Left renal pelvis (tissue), 4 donors: Measurements from ENCODE around the gene RHEB. TPM values are rescaled to one million over a fixed set of nuclear protein-coding genes. Genes with fewer than 3 reads are reported as not detected.

Experiments used
- DNase-seq, 4 donors: peaks; one replicate each; pipeline ENCODE4 v3.0.0-alpha.2; 2013; ENCODE audit warnings: low read depth in 4 of 4, low spot score in 3 of 4
- polyA plus RNA-seq, 4 donors: library from polyadenylated mRNA; unstranded; fragments of 120-200 nt; gene quantifications; one replicate each; pipeline ENCODE4 v1.2.1, GENCODE V29; 2013; ENCODE audit not compliant: insufficient read length in 4 of 4

RHEB gene
- polyA plus RNA-seq, 4 donors = 124 to 168 (median 145) TPM

DNA sequence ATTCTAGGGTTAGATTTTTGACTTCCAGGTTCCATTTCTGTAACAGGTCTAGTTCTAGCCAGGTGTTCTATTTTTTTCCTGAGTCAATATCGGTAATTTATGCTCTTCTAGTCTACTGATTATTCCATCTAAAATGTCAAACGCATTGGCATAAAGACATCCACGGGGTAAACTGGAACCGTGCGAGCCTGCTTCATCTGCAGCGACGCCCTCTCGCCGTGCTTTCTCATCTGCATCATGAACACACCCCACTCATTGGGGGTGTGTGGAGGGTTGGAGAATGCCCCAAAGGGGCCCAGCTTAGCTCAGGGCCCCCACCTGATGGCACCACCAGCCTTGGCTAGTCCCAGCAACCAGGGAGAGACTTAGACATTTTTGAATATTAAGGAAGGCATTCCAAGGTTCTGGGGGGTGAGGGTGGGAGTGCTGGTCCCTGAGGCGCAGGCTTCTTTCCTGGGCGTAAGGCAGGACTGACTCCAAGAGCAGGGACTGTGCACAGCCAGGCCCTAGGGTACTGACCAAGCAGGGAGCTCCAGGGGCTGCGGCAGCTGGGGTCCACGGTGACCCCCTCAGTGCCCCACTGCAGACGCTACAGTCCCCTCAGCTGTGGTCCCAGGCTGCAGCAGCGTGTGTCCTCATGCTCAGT is 66.9 kb downstream of the RHEB start:
- no peak for DNase-seq

DNA sequence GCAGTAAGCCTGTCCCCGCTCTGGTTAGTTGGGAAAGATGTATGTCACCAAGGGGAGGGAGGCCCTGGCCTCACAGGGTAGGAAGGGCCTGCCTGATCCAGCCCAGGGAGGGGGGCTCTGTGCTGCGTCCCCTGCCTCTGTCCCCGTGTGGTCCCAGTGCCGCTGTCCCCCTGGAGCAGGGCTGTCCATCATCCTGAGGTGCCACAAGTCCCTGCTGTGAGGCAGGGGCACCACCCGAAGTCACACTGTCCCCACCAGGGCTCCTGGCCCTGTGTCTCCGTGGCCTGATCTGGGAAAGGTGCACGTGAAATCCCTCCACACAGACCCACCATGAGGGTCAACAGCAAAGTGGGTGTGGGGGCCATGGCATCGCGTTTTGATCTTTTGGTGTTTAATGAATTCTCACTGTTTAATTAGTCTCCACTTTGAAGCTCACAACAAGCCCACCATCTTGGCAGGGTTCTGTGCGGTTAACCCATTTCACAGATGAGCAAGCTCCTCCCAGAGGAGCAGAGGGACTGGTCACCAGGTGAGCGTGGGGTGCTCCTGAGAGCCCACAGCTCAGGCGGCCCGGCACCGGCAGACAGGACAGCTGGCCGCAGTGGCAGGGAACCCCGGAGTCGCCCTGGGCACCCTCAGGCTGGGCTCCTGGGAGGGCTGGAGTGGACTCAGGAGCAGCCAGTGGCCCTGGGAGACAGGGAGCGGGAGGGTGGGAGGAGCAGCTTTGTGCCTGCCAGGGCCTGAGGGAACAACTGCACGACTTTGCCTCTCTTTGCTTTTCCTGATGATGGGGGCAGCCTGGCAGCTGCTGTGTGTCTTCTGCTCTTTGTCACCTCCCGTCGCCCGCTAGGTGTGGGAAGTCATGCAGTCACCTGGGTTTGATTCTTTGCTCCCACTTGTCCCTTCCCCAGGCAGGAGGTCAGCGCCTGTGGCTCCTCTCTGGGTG is 67.8 kb downstream of the RHEB start:
- DNase-seq = no peak

- no peak for DNase-seq
Measured at GRCh38 chr7:151451156-151451555, 68.5 kb downstream of the RHEB start.

DNA sequence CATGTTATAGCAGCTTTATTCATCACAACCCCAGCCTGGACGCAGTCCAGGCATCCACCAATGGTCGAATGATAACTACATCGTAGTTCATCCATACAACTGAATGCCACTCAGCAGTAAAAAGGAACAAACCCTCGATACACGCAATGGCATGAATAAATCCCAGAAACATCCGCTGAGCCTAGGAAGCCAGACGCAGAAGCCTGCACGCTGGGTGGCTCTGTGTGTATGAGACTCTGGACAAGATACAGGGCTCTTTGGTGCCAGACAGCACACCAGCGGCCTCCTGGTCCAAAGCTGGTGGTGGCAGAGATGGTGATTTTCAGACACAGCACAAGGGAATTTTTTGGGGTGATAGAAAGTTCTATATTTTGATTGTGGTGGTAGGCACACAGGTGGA is 69.7 kb downstream of the RHEB start:
- no peak for DNase-seq

GRCh38 chr7:151448261-151449252 is 71.1 kb downstream of the RHEB start:
- DNase-seq = no peak

DNA sequence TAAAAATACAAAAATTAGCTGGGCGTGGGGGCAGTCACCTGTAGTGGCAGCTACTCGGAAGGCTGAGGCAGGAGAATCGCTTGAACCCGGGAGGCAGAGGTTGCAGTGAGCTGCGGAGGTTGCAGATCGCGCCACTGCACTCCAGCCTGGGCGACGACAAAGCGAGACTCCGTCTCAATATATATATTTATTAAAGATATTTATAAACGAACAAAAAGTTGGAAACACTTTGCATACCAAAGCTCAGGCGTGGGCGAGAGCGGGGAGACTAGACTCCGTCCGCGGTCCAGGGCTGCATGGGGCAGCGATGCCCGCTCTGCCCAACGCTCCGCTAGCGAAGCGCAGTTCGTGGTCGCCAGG is 71.8 kb downstream of the RHEB start:
- DNase-seq = no peak

- DNase-seq = no peak
Measured at GRCh38 chr7:151447312-151447711, 72.4 kb downstream of the RHEB start.

GRCh38 chr7:151446412-151446811 is 73.3 kb downstream of the RHEB start:
- no peak for DNase-seq

DNA sequence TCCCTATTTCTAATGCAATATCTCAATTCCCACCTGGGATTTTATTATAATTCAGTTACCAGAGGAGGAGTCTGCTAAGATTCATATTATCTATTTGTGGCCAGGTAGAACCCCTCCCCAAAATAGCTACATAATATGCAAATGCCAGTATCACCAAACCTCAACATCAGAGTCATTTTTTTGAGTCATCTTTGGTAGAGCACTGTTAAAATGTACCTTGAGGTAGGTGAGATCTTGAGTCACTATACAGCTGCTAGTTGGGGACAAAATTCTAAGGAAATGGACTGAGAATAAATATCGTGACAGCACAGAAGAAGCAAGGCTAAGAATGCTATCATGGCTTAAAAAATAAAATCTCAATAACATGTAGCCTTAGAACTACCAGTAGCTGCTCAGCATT is 75.1 kb downstream of the RHEB start:
- no peak for DNase-seq

- no peak for DNase-seq
Measured at GRCh38 chr7:151442776-151443496, 76.8 kb downstream of the RHEB start.

DNA sequence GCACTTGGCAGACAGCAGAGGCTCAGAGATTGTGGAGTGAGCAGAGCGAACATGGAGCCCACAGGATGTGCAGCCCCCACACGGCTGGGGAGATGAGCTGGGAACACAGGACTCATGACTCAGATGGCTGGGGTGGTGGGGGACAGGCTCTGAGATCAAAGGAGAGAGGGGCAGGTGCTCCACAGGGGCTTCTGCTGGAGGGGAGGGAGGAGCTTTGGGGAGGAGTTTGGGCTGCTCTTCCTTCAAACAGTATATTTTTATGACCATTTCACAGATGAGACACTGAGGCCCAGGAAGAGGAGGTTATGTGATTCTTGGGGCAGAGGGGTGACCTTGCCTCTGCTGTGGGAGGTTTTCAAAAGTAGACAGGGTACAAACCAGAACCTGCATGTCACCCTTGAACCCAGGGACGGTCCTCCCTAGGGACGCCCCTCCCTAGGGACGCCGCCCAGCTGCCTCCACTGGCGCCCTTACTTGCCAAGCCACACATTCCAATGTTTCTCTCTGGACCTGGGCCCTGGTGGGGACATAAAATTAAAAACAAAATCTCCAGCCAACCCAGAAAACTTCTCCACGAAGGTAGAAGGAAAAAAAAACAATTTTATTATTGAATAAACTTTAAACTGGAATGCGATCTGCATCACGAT is 78.8 kb downstream of the RHEB start:
- DNase-seq = no peak

- DNase-seq = no peak
Measured at GRCh38 chr7:151439855-151440798, 79.6 kb downstream of the RHEB start, which contains the start of gene CRYGN. TSS of gene CRYGN (minus strand) at chr7:151440141. CDS start at chr7:151439917, 224 bp downstream.

- no peak for DNase-seq
Measured at GRCh38 chr7:151438864-151439601, 80.7 kb downstream of the RHEB start.

DNA sequence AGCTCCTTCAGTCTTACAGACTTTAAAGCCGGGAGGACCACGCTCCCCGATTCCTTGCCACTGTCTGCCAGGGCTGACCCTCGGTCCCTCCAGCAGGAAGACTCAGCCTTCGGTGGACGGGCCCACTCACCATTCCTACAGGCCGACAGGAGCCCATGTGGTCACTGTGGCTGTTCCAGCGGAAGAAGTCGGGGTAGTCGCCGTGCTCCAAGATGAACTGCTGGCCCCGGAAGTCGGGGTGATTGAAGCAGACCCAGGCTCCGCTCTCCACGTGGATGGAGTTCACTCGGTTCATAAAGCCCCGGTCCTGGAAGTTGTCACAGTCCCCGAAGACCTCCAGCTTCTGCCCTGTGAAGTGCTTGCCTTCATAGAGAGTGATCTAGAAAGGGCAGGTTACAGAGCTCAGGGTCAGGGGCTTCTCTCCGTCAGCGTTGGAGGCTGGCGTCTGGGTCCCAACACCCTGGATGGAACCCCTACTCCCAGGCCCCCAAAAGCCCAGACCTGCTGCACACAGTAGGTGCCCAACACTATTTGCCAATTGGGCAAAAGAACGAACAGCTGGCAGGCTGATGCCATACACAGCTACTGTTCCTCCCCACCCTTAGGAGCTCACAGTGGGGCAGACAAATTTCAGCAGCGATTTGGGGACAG is 81.7 kb downstream of the RHEB start:
- DNase-seq = no peak

- no peak for DNase-seq
Measured at GRCh38 chr7:151437159-151437553, 82.5 kb downstream of the RHEB start.

- no peak for DNase-seq
Measured at GRCh38 chr7:151436446-151437158, 83.1 kb downstream of the RHEB start.

- DNase-seq = no peak
Measured at GRCh38 chr7:151435971-151436370, 83.7 kb downstream of the RHEB start.
